GM23338 (cell line): ENCODE measurements around the gene CYGB.

Experiments used
- CREB1 ChIP-seq: fragments of 250-450 bp; sonication (Bioruptor Pico); IDR thresholded peaks from 2 replicates; pipeline ENCODE4 v1.5.0; 2020; ENCODE audit warnings: low read depth, mild to moderate bottlenecking, moderate library complexity
- CTCF ChIP-seq, 2 experiments: fragments of 200-600 bp in 1 of 2; sonication (generic) in 1 of 2; conservative IDR thresholded peaks; 2 replicates each; pipeline versions ENCODE4 v1.5.1 to v1.6.1; 2016 to 2017; ENCODE audit warnings: antibody characterized with exemption in 2 of 2, low read depth in 2 of 2, mild to moderate bottlenecking in 2 of 2, moderate library complexity in 1 of 2
- JUNB ChIP-seq: IDR thresholded peaks from one replicate; pipeline ENCODE4 v1.6.1; 2016; ENCODE audit warnings: antibody characterized with exemption; ENCODE audit not compliant: unreplicated experiment
- POLR2AphosphoS5 ChIP-seq: IDR thresholded peaks from 2 replicates; pipeline ENCODE4 v1.6.1; 2016; ENCODE audit warnings: antibody characterized with exemption, low read depth
- REST ChIP-seq: IDR thresholded peaks from one replicate; pipeline ENCODE4 v1.6.1; 2018; ENCODE audit warnings: antibody characterized with exemption; ENCODE audit not compliant: unreplicated experiment
- STAT1 ChIP-seq: IDR thresholded peaks from one replicate; pipeline ENCODE4 v1.6.1; 2016; ENCODE audit warnings: antibody characterized with exemption; ENCODE audit not compliant: unreplicated experiment

- TF ChIP-seq CTCF (conservative IDR thresholded peaks at IDR 0.05; ENCODE audit: low read depth in 2 of 2) (no peak), POLR2AphosphoS5 (no peak), JUNB (no peak), STAT1 (no peak), CREB1 (CRISPR knock-in tag) (no peak), REST (no peak)
Observed at GRCh38 chr17:76573096-76573495, 35.6 kb upstream of the CYGB start.
